ENCODE data around the gene COQ5.
"Not testable (repeated sequence)": the region's sequence is repeated elsewhere in the genome, so short reads cannot be mapped to it uniquely, and the experiment has no call there.

The COQ5 gene

GRCh38 chr12:120530418-120530761 is 1.4 kb upstream of the COQ5 start:
- not testable (repeated sequence) for DNase-seq
- intact Hi-C loops (cut with DNase I): loop anchor here (10.0 kb wide), 1 partner anchor 56 kb away; no protein-coding TSS in a partner anchor

- DNase-seq: no peak
- intact Hi-C loops (cut with DNase I): loop anchor here (2.0 to 10.0 kb wide), 2 partner anchors 33 to 55 kb away; partner anchors contain the start of gene DYNLL1
These were observed 871 bp upstream of the COQ5 start for GRCh38 chr12:120529641-120530417.

DNA sequence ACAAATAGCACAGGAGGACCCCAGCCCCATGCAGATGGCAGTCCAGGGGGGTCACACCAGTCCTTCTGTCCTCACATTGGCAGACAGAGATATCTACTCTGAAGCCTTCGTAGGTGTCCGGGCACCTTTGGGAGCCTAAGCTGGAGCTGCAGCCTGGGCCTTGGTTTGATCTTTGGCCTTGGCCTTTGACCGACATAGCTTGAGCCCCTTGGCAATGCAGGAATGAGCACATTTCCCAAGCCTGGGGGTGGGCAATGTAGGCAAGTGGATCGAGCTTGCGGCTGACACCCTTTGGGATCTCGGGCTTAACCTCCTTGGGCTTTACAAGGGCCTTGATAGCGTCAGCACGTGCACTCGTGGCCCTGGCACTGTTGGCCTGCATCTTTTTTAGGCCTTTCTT is 6.4 kb downstream of the COQ5 start:
- intact Hi-C loops (cut with DNase I): no loop called here
- no peak for DNase-seq

DNA sequence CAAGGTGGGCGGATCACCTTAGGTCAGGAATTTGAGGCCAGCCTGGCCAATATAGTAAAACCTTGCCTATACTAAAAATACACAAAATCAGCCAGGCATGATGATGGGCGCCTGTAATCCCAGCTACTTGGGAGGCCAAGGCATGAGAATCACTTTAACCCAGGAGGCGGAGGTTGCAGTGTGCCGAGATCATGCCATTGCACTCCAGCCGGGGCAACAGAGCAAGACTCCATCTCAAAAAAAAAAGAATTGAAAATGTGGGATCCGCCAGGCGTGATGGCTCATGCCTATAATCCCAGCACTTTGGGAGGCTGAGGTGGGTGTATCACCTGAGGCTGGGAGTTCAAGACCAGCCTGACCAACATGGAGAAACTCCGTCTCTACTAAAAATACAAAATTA is 9.6 kb downstream of the COQ5 start:
- intact Hi-C loops (cut with DNase I); DNase-seq: not testable (repeated sequence)

- intact Hi-C loops (cut with DNase I): no loop called here
- DNase-seq: peak in 1 of 10 donors; percentile 20
These were observed 13.5 kb downstream of the COQ5 start for GRCh38 chr12:120515496-120515895.

DNA sequence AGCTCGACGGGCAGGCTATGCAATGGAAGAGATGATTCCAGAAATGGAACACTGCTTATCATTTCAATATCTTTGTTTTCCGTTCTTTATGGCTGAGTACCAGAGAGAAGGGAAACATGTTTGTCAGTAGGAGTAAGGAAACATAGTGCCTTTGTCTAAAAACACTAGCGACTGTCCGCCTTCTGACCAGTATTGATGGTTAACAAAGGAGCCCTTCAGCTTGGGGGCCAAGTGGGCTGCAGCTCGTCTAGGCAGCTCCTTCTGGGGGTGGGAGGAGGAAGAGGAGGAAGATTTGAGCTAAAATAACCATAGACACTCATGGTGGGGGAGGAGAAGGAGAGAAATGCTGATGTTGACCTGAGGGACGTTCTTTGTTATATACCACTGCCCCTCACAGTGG is 15.0 kb downstream of the COQ5 start:
- intact Hi-C loops (cut with DNase I): no loop called here
- DNase-seq: peak in 4 of 10 donors; percentile 37 to 90 (median 57)

DNA sequence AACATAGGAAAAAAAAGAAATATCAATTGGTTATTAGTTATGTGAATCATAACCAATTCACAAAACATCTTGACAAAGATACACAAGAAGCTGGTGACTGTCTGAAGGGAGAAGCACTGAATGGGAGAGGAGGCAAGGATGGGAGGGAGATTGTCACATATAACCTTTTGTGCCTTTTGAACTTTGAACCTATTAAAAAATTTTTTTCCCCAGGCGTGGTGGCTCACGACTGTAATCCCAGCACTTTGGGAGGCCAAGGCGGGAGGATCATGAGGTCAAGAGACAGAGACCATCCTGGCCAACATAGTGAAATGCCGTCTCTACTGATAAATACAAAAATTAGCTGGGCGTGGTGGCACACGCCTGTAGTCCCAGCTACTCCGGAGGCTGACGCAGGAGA is 20.4 kb downstream of the COQ5 start:
- intact Hi-C loops (cut with DNase I): no loop called here
- DNase-seq: no peak

GRCh38 chr12:120504587-120504986 is 24.4 kb downstream of the COQ5 start:
- intact Hi-C loops (cut with DNase I): no loop called here
- no peak for DNase-seq

DNA sequence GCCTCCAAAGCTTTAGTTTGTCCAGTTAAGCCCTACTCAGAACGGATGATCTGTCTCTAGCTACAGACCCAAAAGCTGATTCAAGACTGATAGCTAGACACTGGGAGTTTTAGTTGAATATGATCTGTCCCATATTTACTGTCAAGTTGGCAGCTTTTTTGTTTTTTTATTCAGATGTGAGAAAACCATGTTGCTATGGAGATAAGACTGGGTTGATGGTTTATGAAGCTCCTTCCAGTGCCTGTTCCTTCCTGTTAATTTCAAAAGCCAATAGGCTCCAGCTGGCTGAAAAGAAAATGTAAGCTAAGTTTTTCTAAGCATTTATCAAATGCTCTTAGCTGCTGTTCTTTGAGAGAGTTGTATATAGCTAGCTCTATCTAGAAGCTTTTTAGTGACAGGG is 28.4 kb downstream of the COQ5 start:
- no peak for DNase-seq
- intact Hi-C loops (cut with DNase I): no loop called here

DNA sequence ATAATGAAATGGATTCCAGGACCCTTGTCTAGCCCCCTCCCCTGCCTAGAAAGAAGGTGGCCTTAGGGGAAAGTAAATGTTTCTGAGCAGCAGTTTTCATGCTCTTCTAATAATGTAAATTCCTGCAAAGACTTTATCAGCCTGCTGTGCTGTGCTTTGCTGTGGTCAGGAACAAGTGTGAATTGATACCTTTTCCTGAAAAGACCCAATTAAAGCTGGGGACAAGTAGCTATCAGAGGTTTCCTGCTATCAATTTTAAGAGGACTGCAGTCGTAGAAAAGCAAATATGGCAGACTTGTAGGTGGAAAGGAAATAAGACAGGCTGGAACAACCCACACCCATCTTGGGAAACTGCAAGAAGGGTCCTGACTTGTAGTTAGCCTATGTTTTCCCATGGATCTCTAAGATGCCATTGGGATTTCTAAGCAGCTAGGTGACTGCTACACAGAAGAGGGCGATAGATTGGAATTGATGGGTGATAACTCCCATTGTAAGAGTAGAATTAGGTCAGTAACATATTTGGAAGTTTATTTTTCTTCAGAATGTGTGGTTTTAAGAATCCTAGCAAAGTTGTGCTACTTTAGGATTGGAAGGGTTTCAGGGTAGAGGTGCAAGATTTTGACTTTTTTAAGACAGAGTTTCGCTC is 30.0 kb downstream of the COQ5 start:
- intact Hi-C loops (cut with DNase I): no loop called here
- DNase-seq: no peak

- intact Hi-C loops (cut with DNase I): loop anchor here (2.0 kb wide), 1 partner anchor 31 kb away; the partner anchor contains the start of gene COQ5
These were observed 31.3 kb downstream of the COQ5 start for GRCh38 chr12:120497524-120498150.

DNA sequence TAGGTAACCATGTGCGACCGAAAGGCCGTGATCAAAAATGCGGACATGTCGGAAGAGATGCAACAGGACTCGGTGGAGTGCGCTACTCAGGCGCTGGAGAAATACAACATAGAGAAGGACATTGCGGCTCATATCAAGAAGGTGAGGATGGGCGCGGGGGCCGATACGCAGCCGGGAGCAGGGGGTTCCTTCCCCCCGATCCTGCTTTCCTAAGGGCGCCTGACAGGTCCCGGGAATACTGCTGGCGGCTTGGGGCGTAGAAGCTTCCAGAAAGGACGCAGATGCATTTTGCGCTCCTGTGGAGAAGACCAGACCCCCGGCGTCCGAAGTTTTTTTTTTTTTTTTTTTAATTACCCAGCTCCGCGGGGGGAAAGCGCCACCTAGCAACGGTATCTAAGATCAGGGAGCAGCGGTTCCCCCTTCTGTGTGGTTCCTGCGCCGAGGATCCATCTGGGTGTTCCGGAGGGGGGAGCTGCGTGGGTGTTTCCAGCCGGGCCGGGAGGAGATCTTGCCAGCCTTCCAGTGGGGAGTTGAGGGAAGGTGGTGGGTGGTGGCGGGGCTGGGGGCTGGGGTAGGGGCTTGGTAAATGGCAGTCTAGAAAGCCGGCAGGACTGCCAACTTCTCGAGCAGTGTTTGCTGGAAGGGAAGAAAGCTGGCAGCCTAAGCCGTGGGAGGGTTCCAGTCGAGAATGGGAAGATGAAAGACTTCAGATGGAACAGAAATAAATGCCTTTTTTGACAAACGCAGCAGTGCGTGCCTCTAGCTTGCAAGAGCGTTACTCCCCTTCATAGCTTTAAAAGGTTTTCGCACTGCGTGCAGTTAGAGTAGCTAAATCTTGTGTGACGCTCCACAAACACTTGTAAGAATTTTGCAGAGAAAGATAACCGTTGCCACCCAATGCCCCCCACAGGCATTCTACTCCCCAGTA is 32.3 kb downstream of the COQ5 start:
- intact Hi-C loops (cut with DNase I): loop anchor here (1.0 to 2.0 kb wide), 2 partner anchors 27 to 32 kb away; partner anchors contain the start of genes COQ5 and SRSF9
- peak; percentile 64 to 97 (median 80) for DNase-seq

More at GRCh38 chr12:120497524-120498150, 31.3 kb downstream of the COQ5 start:
- no peak for DNase-seq

DNA sequence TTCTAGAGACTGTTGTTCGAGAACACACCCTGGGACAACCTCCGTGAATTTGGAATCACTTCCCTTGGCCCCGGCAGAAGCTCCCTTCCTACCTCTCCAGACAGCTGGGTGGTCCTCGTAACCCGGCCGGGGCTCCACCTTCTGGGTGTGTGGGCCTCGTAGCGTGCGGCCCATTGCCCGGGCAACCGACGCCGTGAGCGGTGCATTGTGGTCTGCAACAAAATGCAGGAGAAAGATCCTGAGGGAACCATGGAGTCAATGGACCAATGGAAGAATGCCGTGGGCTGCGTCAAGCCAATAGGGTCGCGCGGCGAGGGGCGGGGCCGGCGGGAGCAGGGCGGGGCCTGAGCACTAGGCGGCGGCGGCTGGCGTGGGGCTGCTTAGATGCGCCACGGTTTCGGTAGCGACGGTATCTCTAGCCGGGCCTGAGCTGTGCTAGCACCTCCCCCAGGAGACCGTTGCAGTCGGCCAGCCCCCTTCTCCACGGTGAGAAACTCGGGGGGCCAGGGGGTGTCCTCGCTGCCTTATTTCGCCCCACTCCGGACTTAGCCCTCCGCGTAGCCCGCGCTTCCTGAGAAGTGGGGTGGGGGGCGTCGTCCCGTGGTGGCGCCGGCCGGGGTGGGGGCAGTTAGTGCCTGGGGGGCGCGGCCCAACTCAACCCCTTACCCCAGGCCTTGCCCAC is 33.1 kb downstream of the COQ5 start, which contains the start of gene DYNLL1:
Gene DYNLL1 (plus strand): TSS at position 383 of the 682 bp plus-strand sequence. CDS start 309 bp downstream, outside the sequence.
- intact Hi-C loops (cut with DNase I): loop anchor here (1.0 to 2.0 kb wide), 2 partner anchors 27 to 33 kb away; partner anchors contain the start of genes COQ5 and SRSF9
- peak; percentile 93 to 100 (median 96) for DNase-seq

- intact Hi-C loops (cut with DNase I): no loop called here
- DNase-seq: no peak
These were observed 33.7 kb downstream of the COQ5 start for GRCh38 chr12:120495186-120495730.

GRCh38 chr12:120490833-120491512 is 38.0 kb downstream of the COQ5 start:
- intact Hi-C loops (cut with DNase I): no loop called here
- peak in 3 of 10 donors; percentile 27 to 84 (median 70) for DNase-seq

- DNase-seq: no peak
These were observed 38.6 kb downstream of the COQ5 start for GRCh38 chr12:120490325-120490724.

GRCh38 chr12:120489018-120489417 is 39.9 kb downstream of the COQ5 start:
- no peak for DNase-seq
- intact Hi-C loops (cut with DNase I): no loop called here

More at GRCh38 chr12:120490325-120490724, 38.6 kb downstream of the COQ5 start:
- intact Hi-C loops (cut with DNase I): no loop called here

DNA sequence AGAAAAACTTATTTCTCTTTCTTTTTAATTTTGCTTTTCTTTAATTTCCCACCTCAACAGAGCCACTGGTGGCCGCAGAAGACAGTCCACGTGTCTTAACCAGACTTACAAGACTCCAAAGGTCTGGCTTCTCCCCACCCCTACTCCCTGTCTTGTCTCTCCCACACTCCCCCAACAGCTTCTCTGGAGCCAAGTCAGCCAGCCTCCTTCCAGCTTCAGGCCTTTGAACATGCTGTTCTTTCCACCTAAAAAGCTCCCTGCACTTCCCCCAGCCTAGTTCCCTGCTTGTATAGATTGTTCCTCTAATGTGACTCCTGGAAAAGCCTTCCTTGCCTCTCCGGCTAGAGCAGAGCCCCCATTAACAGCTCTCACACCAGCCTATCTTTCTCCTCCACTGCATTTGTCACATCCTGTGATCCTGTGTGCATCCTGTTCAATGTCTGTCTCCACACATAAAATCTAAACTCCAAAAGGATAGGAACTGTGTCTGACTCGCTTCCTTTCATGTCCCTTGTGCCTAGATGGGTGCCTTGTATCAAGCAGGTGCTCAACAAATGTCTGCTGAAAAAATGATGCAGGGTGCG is 40.8 kb downstream of the COQ5 start:
- intact Hi-C loops (cut with DNase I): no loop called here
- peak in 7 of 10 donors; percentile 40 to 89 (median 60) for DNase-seq

All from posterior cingulate gyrus (tissue), 11 donors.